Endothelial cell of umbilical vein (primary cell): ENCODE results near the gene NOB1. TPM values are rescaled to one million over a fixed set of nuclear protein-coding genes. Genes with fewer than 3 reads are reported as not detected.

ENCODE experiments used
- BruUV-seq: library from RNA; stranded (reverse); fragments of 400-500 nt; replicated peaks from 2 replicates; lab custom pipeline; 2021; lab: Mats Ljungman, UMichigan
- CTCF ChIA-PET: fragments of 300-600, 350-600 bp; sonication (Branson Sonifier 250); formaldehyde crosslinking; loops from one replicate; lab custom pipeline; 2021; ENCODE audit warnings: antibody characterized with exemption, inconsistent platforms; lab: Charles Lee
- POLR2A ChIA-PET: fragments of 300-600, 350-600 bp; sonication (Branson Sonifier 250); formaldehyde crosslinking; loops from one replicate; lab custom pipeline; 2021; ENCODE audit warnings: antibody characterized with exemption, inconsistent platforms; lab: Charles Lee
- DNase-seq: peaks from one replicate; pipeline ENCODE4 v3.0.0-alpha.2; 2011; ENCODE audit warnings: low read depth, low spot score
- FAIRE-seq: peaks from 2 replicates; lab custom pipeline; 2011; peaks lifted over from hg19 to GRCh38; lab: Jason Lieb, UNC
- H2AFZ ChIP-seq: 2 replicates; pipeline ENCODE4 v1.6.0; 2012; ENCODE audit warnings: low read depth, low read length, control low read depth, inconsistent platforms
- H3K27ac ChIP-seq: 2 replicates; pipeline ENCODE4 v1.5.1; 2011; ENCODE audit warnings: low read depth, mild to moderate bottlenecking, control low read depth, low read length, moderate library complexity; ENCODE audit not compliant: insufficient read depth
- H3K27me3 ChIP-seq, 2 experiments: 2 replicates each; pipeline versions ENCODE4 v1.6.0 to v1.6.1; 2011; ENCODE audit warnings: low read length in 2 of 2, mixed read lengths in 1 of 2; ENCODE audit not compliant: control insufficient read depth in 2 of 2, insufficient read depth in 2 of 2
- H3K36me3 ChIP-seq, 2 experiments: 2 replicates in 1 of 2; 3 replicates in 1 of 2; pipeline ENCODE4 v1.5.1; 2011; ENCODE audit warnings: low read length in 2 of 2, mild to moderate bottlenecking in 1 of 2, moderate library complexity in 1 of 2; ENCODE audit not compliant: control insufficient read depth in 2 of 2, insufficient read depth in 2 of 2; ENCODE audit errors: extremely low read depth in 1 of 2
- H3K4me1 ChIP-seq: 3 replicates; pipeline ENCODE4 v1.5.1; 2011; ENCODE audit warnings: mild to moderate bottlenecking, low read length; ENCODE audit not compliant: control insufficient read depth, insufficient read depth; ENCODE audit errors: extremely low read depth
- H3K4me2 ChIP-seq: 2 replicates; pipeline ENCODE4 v1.6.1; 2011; ENCODE audit warnings: low read length, control low read depth, mixed read lengths; ENCODE audit not compliant: insufficient read depth
- H3K4me3 ChIP-seq, 3 experiments: fragments of 200-600 bp in 1 of 3; sonication (generic), shearing (Covaris generic) in 1 of 3; replicated peaks in 1 of 3; 2 replicates each; pipeline ENCODE4 v1.5.1; 2011 to 2016; ENCODE audit warnings: control low read depth in 3 of 3, low read length in 3 of 3, mild to moderate bottlenecking in 2 of 3, inconsistent platforms in 1 of 3, low read depth in 1 of 3, moderate library complexity in 1 of 3; ENCODE audit not compliant: insufficient read depth in 1 of 3
- H3K79me2 ChIP-seq: 2 replicates; pipeline ENCODE4 v1.6.0; 2012; ENCODE audit warnings: low read length, inconsistent platforms; ENCODE audit not compliant: control insufficient read depth, insufficient read depth
- H3K9ac ChIP-seq: replicated peaks from 2 replicates; pipeline ENCODE3; 2011; ENCODE audit warnings: low read length, control low read depth; ENCODE audit not compliant: insufficient read depth; ENCODE audit errors: extremely low read depth
- H3K9me1 ChIP-seq: replicated peaks from 3 replicates; pipeline ENCODE4 v1.6.0; 2011; ENCODE audit warnings: mild to moderate bottlenecking, low read length; ENCODE audit not compliant: control insufficient read depth, insufficient read depth; ENCODE audit errors: extremely low read depth
- H3K9me3 ChIP-seq: replicated peaks from 2 replicates; pipeline ENCODE4 v1.5.1; 2012; ENCODE audit warnings: low read length, inconsistent platforms; ENCODE audit not compliant: control insufficient read depth, insufficient read depth
- H4K20me1 ChIP-seq: replicated peaks from 2 replicates; pipeline ENCODE3; 2011; ENCODE audit warnings: mild to moderate bottlenecking, low read length; ENCODE audit not compliant: control insufficient read depth, insufficient read depth; ENCODE audit errors: extremely low read depth
- EZH2 ChIP-seq: IDR thresholded peaks from 2 replicates; pipeline ENCODE4 v1.6.1; 2012; ENCODE audit warnings: borderline replicate concordance, low read depth, mild to moderate bottlenecking, moderate library complexity, low read length, inconsistent platforms; ENCODE audit not compliant: severe bottlenecking
- FOS ChIP-seq: IDR thresholded peaks from 2 replicates; pipeline ENCODE4 v1.6.1; 2011; ENCODE audit warnings: mild to moderate bottlenecking, low read length, moderate library complexity, borderline replicate concordance; ENCODE audit not compliant: insufficient read depth
- GATA2 ChIP-seq: IDR thresholded peaks from 2 replicates; pipeline ENCODE4 v1.7.0; 2011; ENCODE audit warnings: low read depth, mild to moderate bottlenecking, moderate library complexity, mixed read lengths, low read length; ENCODE audit not compliant: insufficient read length, insufficient read depth
- JUN ChIP-seq: IDR thresholded peaks from 2 replicates; pipeline ENCODE4 v1.6.1; 2011; ENCODE audit warnings: borderline replicate concordance, low read depth; ENCODE audit not compliant: insufficient read length, insufficient read depth
- MYC ChIP-seq: IDR thresholded peaks from one replicate; pipeline ENCODE4 v1.6.1; 2011; ENCODE audit warnings: mild to moderate bottlenecking, low read depth, low read length
- POLR2A ChIP-seq: IDR thresholded peaks from 2 replicates; pipeline ENCODE4 v1.6.1; 2012; ENCODE audit warnings: low read depth, mild to moderate bottlenecking, control low read depth, low read length
- POLR2AphosphoS5 ChIP-seq: IDR thresholded peaks from 2 replicates; pipeline ENCODE4 v1.6.1; 2012; ENCODE audit warnings: low read depth, mild to moderate bottlenecking, control low read depth, low read length, moderate library complexity; ENCODE audit not compliant: insufficient read depth
- dilution Hi-C: fragments of 300-500 bp; cut with MboI; formaldehyde crosslinking; loops from one replicate; pipeline ENCODE4 v1.15.0; 2019; ENCODE audit warnings: low sequenced_read_pairs; ENCODE audit not compliant: extremely low pct_ligation_motif_present
- intact Hi-C: fragments of 100-400 bp; cut with micrococcal nuclease; formaldehyde crosslinking; loops from one replicate; pipeline ENCODE4 v1.10.0; 2022
- polyA plus RNA-seq, 4 experiments: library from polyadenylated mRNA; depleted of rRNA in 3 of 4; stranded (reverse) in 3 of 4; unstranded in 1 of 4; fragments of >200 nt; gene quantifications; 2 replicates each; pipeline versions ENCODE4 v1.2.1 to v1.2.3, GENCODE V29; 2011 to 2012; ENCODE audit warnings: missing spikeins in 1 of 4
- total RNA-seq: library from RNA; stranded (reverse); gene quantifications from 2 replicates; pipeline ENCODE4 v1.2.3, GENCODE V29; 2021
- TF ChIP-seq, protein P1 (sequence below): IDR thresholded peaks from 2 replicates; pipeline ENCODE4 v1.6.1; 2011; ENCODE audit not compliant: insufficient read depth, insufficient read length
- TF ChIP-seq, protein P2 (sequence below), 2 donors: IDR thresholded peaks; 1 replicate in 1 of 2; 2 replicates in 1 of 2; pipeline ENCODE4 v1.5.1; 2011; ENCODE audit warnings: low read length in 2 of 2, mild to moderate bottlenecking in 2 of 2, moderate library complexity in 2 of 2, control low read depth in 1 of 2, inconsistent platforms in 1 of 2, low read depth in 1 of 2; ENCODE audit not compliant: insufficient read depth in 1 of 2; ENCODE audit errors: extremely low read depth in 1 of 2

Gene NOB1
- total and polyA plus RNA-seq, 2 donors (not counting 3 experiments of a cell fraction or from before 2014, with no cell fraction given) = 65.4 to 66.5 TPM

DNA sequence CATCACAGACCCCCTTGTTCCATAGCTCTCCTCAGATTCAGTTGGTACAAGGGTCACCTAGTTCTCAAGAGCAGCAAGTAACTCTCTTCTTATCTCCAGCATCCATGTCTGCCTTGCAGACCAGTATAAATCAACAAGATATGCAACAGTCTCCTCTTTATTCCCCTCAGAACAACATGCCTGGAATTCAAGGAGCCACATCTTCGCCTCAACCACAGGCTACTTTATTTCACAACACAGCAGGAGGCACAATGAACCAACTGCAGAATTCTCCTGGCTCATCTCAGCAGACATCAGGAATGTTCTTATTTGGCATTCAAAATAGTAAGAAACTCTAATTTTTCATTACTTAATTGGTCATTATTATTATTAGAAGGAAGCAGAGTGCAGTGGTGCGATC, 60.8 kb downstream of the NOB1 start:
- TF ChIP-seq POLR2A (no peak), POLR2AphosphoS5 (no peak), EZH2 (no peak), GATA2 (no peak), MYC (no peak), JUN (no peak), FOS (no peak)
- TF ChIP-seq, protein P1, sequence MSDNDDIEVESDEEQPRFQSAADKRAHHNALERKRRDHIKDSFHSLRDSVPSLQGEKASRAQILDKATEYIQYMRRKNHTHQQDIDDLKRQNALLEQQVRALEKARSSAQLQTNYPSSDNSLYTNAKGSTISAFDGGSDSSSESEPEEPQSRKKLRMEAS = no peak
- TF ChIP-seq, protein P2, sequence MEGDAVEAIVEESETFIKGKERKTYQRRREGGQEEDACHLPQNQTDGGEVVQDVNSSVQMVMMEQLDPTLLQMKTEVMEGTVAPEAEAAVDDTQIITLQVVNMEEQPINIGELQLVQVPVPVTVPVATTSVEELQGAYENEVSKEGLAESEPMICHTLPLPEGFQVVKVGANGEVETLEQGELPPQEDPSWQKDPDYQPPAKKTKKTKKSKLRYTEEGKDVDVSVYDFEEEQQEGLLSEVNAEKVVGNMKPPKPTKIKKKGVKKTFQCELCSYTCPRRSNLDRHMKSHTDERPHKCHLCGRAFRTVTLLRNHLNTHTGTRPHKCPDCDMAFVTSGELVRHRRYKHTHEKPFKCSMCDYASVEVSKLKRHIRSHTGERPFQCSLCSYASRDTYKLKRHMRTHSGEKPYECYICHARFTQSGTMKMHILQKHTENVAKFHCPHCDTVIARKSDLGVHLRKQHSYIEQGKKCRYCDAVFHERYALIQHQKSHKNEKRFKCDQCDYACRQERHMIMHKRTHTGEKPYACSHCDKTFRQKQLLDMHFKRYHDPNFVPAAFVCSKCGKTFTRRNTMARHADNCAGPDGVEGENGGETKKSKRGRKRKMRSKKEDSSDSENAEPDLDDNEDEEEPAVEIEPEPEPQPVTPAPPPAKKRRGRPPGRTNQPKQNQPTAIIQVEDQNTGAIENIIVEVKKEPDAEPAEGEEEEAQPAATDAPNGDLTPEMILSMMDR (IDR thresholded peaks at IDR 0.05; ENCODE audit: extremely low read depth in 1 of 2, insufficient read depth in 1 of 2, low read depth in 1 of 2, low read length in 2 of 2) = no peak
- dilution Hi-C loops = no loop called here
- DNase-seq (no peak), FAIRE-seq (no peak)
- no peak overlapping the region for H3K27ac ChIP-seq
- H3K4me2 ChIP-seq = no peak overlapping the region
- POLR2A ChIA-PET = no interaction called here
- no peaks in the 10 kb centered on the region for H4K20me1 ChIP-seq
- no peaks in the 10 kb centered on the region for H3K27me3 ChIP-seq
- H3K4me3 ChIP-seq = no peak overlapping the region
- no peaks in the 10 kb centered on the region for H3K4me1 ChIP-seq
- intact Hi-C loops = no loop called here
- H3K36me3 ChIP-seq = peaks cover 29 to 30% of the 10 kb centered on the region in 2 experiments
- CTCF ChIA-PET = no interaction called here
- no peaks in the 10 kb centered on the region for H3K79me2 ChIP-seq
- H2AFZ ChIP-seq = no peak overlapping the region
- no TSS peak for BruUV-seq
- H3K9ac ChIP-seq = no peak overlapping the region
- H3K9me1 ChIP-seq = no peaks in the 10 kb centered on the region
- no peaks in the 10 kb centered on the region for H3K9me3 ChIP-seq
